ENCODE results near the gene CNTN1.

CNTN1 gene

DNA sequence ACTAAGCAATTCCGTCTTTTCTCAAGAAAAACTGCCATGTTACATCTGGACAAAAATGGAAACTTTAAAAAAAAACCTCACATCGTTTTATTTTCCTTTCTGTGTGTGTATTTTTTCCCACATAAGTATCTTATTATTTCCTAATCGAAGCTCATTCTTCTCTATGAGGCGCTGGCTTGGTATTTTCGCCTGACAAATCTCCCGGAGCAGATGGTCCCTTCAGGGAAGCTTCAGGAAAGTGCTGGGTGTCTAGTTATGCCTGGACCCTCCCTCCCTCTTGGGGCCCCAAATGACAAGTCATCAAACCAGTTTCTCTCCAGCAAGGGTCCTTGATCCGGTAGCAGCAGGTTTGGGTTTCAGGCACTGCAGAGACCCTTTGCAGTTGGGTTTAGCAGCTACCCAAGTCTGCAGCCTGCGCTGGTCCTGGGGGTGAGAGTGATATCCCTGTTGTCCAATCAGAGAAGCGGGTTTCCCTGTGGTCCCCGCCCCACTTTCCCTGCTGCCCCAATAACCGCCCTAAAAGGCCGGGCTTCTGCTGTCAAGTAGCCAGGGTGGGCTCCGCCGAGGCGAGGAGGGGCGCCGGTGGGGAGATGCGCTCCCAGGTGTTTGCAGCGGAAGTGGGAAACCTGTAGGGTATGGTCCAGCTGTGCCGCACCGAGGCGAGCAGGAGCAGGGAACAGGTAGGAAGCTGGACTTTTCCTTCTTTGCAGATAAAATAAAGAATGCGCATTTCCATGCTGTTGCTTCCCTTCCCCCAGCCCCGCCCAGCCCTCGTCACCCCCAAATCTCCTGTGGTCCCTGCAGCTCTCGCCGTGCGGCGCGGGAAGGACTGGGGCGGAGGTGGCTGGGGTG is at the start of gene CNTN1:
Gene CNTN1 (plus strand): TSS at position 527 of the 852 bp plus-strand sequence.
- DNase-seq (ENCODE audit: low spot score): no peak

DNA sequence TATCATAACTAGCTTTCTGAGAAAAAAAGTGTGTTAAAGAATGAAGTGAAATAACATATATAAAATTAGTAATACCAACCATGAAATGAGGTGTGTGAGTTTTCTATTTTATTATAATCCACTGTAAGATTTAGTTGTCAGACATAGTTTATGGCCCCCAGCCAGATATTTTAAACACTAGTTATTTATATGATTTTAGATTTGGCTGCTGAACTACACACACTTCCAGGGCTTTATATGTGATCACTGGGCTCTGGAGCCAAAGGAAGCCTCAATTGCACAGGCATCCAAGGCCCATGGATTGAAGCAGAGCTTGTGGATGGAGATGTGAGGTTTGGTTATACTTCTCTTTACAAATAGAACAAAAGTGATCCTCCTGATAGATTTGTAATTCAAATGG is 48.7 kb upstream of the CNTN1 start:
- no peak for DNase-seq (ENCODE audit: low spot score)

DNA sequence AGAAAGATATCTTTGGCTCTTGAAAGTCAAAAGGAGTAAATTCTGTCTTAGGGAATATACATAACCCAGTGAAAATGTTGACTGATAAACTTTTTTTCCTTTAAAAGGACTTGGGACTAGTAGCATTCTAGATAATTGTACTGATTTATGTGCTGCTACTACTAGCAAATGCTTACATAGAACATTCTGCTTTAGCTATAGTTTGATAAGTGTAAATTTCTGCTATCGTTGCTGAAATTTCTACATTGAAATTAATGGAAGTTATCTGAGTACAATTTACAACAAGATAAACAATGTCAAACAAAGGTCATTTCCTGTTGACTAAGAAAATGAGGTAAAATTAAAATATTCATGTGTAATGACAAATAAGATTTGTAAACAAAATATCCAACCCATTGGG is 48.3 kb upstream of the CNTN1 start:
- no peak for DNase-seq (ENCODE audit: low spot score)

DNA sequence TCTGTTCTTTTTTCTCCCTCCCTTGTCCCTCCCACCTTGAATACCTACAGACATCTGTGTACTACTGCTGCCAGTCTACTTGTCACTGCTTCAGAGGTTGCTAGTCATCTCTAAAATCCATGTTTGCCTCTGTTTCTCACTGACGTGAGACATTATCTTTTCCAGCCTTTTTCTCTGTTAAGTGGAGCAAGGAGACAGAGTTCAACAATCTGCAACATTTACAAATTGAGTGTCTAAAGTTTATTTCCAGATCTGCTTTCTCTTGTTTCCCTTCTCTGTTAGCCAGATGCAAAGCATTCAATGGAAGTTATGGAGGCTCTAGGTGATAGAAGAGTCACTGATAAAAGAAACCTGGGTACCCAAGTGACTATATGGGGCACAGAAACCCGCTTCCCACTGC is 47.5 kb upstream of the CNTN1 start:
- no peak for DNase-seq (ENCODE audit: low spot score)

DNA sequence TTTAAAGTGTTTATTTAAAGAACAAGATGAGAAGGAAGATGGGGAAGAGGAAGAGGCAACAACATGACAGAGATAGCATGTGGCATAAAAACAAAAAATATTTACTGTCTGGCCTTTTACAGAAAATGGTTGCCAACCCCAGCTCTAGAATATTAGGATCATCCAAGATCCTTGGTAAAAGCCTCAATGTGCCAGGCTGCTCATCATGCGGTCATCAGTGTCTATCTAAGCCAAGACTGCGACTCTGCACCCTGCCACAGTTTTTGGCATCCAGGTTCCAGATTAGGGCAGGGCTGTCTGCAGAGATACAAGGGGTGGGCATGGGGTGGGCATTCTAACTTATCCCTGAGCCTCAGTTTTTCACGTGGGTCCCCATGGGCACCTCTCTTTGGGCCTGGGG is 46.9 kb upstream of the CNTN1 start:
- no peak for DNase-seq (ENCODE audit: low spot score)

DNA sequence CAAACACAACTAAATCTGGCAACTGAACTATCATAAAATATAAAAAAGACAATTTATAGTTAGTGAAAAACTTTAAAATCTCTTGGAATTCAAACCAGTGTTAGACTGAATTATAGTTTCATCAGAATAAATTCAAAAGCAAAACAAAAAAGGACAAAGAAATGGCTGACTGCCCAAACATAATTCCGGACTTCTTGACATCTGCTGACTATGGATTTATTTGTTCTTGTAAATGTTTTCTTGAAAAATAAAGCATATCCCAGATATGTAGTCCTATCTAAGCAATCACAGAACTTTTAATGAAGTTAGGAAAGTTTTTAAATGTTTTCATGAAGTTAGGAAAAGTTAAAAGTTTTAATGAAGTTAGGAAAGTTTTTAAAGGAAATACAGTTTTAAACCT is 45.8 kb upstream of the CNTN1 start:
- DNase-seq (ENCODE audit: low spot score): no peak

DNA sequence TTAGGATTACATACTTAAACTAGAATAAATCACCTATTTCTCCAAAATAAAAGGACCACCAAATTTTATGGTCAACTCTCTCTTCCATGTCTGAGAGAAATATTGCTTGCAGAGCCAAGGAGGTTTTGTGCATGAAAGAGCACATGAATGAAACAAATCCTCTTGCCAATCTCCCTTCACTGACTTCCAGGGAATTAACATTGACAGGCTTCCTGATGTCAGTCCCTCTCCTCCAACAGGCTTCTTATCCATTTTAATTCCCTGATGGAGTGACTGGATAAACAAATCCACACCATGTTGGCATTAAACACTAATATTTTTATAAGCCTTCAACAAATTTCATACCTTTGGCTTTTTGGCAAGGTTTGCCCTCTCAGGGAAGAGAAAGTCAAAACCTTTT is 45.3 kb upstream of the CNTN1 start:
- no peak for DNase-seq (ENCODE audit: low spot score)

DNA sequence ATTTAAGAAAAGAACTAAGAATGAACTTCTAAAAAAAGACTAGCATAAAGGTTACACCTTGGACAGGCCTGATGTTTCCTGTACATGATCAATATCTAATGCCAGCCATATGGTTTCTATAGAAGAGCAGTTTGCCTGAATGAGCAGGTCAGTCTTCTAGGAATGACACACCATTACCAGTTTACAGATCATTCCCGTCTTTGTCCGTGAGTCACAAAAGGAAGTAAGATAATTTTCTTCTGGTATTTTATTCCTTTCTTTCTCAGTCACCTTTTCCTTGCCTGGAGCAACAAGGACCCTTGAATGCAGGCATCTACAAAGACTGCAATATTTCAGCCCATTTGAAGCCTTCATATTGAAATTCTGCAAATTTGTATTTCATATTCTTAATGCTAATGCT is 44.6 kb upstream of the CNTN1 start:
- DNase-seq (ENCODE audit: low spot score): no peak

DNA sequence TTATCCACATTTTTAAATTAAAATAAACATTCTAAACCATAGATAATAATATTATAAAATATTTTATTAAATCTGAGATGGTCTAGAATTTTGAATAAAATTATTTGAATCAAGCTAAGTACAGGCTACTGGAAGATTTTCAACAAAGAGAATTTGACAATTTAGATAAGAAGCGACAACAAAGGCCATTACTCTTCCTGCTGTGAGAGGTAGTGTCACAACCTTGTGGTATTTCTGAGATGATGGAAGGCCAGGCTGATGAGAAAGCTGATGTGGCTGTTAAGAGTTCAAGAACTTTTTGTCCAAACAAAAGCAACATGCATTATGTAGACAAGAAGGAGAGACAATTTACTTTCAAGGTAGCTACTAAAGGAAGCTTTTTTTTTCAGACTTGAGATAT is 43.7 kb upstream of the CNTN1 start:
- DNase-seq (ENCODE audit: low spot score): no peak

DNA sequence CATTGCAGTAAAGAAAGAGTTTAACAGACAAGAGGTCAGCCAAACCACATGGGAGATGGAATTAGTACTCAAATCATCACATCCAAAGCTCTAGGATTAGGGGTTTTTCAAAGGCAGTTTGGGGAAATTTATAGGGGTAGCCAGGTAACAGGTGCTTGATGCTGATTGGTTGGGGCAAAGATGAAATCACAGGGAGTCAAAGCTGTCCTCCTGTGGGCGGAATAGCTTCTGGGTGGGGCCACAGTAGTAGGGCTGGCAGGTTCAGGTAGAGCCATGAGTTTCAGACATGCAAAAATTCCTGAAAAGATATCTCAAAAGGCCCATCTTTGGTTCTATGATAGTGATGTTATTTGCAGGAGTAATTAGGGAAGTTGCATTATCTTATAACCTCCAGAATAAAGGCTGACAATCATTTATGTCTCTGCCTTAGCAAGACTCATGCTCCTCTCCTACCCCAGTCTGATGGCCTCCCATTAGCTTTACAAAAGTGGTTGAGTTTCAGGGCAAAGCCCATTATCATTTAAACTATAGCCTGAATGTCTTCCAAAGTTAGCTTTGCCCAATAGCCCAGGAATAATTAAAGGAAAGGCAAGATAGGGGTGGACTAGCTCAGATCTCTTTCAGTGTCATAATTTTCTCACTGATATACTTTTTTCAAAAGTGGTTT is 42.1 kb upstream of the CNTN1 start:
- no peak for DNase-seq (ENCODE audit: low spot score)

DNA sequence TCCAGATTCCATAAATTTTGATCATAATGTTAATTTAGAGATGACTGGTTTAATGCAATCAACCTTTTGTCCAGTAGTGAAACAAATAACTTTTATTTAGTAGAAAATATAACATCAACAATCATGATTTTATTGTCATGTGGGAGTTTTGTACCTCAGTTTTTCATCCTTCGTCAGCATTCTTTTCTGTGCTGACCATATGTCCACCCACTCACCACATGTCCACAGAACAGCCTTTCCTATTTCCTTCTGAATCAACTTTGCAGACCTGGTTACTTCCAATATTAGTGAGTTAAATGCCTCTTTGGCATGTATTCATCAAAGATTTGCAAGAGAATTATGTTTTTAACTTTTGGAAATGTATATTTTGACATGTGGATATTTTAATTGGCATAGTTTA is 36.8 kb upstream of the CNTN1 start:
- no peak for DNase-seq (ENCODE audit: low spot score)

DNA sequence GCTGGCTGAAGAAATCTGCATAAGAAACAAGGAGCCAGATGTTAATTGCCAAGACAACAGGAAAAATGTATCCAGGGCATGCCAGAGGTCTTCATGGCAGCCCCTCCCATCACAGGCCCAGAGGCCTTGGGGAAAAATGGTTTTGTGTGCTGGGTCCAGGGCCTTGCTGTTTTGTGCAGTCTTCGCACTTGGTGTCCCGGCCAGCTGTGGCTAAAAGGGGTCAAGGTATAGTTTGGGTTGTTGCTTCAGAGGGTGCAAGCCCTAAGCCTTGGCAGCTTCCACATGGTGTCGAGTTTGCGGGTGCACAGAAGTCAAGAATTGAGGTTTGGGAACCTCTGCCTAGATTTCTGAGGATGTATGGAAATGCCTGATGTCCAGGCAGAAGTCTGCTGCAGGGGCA is 29.9 kb upstream of the CNTN1 start:
- no peak for DNase-seq (ENCODE audit: low spot score)

DNA sequence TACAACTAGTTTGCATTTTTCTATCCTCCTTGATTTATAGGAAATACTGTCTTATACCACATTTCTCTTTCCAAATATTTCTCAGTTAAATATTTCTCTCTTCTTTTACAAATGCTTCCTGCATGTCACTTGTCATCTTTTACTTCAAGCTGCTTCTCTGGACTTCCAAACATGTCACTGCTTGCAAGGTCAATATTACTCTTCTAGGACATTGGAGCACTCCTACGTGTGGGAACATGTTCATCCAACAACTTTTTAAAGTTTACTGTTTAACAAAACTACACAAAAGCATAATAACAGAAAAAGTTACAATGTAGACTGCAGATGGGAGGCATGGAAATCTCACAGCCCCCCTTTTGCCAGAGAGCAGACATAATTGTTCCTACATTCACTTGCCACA is 28.5 kb upstream of the CNTN1 start:
- DNase-seq (ENCODE audit: low spot score): no peak

DNA sequence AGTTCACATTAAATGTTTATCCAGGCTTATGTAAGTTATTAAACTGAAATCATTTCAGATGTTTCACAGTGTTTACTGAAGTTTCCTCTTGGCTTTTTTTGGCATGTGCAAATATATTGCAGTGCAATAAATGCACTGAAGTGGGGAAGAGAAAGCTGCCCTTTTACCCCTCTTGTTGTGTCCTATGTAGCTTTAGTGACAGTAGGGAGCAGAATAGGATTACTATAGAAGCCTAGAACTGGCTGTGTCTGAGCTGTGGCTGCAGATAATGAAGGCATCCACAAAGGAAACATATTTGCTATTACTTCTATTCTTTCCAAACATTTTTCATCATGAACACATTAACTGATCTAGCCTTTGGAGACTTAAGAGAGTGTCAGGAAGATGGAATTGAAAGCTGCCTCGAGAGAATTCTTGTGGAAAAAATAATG is 24.1 kb upstream of the CNTN1 start:
- DNase-seq (ENCODE audit: low spot score): no peak

DNA sequence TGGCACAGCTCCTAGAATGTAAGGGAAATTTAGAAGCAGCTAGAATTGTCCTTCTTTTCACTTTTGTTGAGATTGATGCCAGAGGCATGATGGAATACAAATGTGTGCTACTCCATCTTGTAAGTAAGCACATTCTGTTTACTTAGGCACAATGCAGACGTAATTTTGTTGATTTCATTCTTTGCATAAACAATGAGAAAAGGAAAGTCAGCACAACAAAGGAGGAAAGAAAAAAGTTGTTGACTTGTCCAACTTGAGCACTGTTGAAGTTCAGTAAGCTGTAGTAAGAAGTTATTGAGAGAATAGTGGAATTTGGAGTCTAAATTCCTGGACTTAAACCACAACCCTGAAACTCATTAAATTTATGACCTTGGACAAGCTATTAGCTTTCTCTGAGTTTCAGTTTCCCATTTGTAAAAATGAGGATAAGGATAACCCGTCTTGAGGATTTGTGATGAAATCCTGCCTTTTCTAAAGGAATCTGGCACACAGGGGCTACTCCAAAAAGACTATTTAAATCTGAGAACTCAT is 19.4 kb upstream of the CNTN1 start:
- no peak for DNase-seq (ENCODE audit: low spot score)

DNA sequence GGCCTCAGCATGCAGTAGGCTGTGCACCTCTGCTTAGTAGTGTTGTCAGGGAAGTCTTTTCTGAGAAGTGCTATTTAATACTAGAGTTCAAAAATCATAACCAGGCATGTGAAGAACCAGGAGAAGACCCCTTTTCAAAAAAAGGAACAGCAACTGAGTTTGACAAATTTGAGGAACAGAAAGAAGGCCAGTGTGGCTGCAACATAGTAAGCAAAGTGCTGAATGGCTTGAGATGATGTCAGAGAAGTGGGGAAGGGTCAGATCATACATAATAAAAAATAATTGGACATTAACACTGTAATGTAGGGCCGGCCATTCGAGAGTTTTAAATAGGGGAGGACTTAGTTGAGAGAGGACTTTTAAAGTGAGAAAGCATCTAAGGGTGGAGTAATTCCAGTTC is 11.1 kb upstream of the CNTN1 start:
- DNase-seq (ENCODE audit: low spot score): no peak

DNA sequence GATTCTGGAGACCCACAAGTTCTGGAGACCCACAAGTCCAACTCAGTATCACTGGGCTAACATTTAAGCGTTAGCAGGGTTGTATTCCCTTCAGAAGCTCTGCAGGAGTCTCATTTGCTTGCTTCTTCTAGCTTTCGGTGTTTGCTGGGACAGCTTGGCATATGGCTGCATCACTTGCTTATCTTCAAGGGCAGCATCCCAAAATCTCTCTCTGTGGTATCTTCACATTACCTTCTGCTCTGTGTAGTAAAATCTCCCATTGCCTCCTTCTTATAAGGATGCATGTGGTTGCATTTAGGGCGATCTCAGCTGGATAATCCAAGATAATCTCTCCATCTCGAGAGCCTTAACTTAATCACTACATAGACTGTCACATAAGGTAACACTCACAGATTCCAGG is 7.3 kb upstream of the CNTN1 start:
- DNase-seq (ENCODE audit: low spot score): no peak

DNA sequence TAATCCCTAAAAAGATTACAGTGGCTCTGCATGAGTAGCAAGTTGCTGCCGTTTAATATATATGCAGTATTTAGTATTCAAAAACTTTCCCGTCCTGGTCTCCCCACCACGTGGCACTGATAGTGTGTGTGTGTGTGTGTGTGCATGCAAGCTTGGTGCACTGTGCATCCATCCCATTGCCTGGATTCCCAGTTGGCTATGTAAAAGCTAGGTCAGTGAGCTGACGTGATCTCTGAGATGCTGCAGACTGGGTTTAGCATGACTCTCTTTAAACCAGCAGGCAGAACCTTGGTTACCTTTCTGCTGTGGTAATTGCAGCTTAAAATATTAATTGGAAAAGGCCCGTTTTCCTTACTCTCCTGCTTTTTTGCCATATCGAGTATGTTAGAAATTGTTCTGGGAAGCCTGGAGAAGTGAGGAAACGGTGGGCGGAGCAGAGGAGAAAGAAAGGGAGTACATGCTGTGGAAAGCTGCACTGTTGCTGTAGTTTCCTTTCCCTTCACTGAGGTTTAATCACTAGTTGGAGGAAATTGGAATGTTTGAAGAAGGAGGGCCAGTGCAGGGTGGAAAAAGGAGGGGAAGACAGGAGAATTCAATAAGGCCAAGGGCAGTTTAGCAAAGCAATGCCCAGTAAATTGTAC is 4.0 kb upstream of the CNTN1 start:
- DNase-seq (ENCODE audit: low spot score): no peak

DNA sequence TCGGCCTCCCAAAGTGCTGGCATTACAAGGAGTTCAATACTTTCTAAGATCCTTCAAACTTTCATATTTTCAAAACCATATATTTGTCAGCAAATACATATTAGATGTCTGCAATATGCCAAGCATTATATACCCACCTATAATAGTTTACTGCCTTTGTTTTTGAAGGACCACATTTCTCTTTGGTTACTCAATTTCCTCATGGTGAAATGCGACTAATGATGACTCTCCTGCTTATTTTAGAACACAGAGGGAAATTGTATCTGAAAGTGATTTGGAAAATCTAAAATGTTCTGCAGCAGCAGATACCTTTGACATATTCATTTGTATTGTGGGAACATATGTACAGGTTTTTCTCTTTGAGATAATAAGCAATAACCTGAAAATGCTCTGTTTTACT is 2.7 kb upstream of the CNTN1 start:
- no peak for DNase-seq (ENCODE audit: low spot score)

DNA sequence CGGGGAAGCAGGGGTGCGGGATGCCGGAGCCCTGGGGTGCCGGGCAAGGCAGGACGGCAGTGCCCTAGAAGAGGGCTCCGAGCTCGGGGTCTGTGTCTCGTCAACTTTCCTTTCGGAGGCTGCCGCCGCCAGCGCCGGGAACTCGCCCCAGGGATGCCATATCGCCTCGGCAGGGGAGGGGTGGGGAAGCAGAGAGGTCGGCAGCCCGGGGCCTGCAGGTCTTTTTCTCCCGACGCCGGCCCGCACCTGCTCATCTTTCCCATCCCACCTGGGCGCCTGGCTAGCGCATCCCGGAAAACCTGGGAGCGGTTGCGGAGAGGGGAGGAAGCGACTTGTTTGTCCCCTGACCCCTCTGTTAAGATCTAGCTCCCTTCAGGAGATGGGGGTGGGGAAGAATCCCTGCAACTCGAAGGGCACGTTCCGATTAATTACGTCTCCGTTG is 547 bp downstream of the CNTN1 start:
- DNase-seq (ENCODE audit: low spot score): no peak

DNA sequence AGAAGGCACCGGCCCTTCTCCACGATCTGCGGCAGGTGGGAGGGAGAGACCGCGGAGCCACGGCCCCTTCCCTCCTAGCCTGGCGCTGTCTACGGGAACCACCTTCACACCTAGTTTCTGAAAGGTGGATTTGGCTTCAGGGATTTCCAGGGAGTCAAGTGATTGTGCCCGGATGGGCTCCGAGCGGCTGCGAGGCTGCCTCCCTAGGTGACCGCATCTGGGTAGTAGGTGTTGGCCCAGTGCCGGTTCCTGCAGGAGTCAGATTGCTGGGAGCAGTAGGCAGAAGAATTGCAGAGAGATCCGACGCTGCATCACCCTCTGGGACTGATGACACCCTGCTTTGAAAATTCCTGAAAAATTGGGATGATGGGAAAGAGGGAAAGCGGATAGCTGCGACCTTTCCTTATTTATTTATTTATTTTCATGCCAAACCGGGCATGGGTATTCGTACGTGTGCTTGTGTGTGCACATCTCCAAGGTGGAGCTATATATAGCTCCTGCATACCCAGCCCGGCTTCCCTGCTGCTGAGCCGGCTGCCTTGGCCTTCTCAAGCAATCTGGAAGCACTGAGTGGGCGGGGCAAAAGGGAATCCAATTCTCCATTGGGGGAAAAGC is 1.1 kb downstream of the CNTN1 start:
- no peak for DNase-seq (ENCODE audit: low spot score)

DNA sequence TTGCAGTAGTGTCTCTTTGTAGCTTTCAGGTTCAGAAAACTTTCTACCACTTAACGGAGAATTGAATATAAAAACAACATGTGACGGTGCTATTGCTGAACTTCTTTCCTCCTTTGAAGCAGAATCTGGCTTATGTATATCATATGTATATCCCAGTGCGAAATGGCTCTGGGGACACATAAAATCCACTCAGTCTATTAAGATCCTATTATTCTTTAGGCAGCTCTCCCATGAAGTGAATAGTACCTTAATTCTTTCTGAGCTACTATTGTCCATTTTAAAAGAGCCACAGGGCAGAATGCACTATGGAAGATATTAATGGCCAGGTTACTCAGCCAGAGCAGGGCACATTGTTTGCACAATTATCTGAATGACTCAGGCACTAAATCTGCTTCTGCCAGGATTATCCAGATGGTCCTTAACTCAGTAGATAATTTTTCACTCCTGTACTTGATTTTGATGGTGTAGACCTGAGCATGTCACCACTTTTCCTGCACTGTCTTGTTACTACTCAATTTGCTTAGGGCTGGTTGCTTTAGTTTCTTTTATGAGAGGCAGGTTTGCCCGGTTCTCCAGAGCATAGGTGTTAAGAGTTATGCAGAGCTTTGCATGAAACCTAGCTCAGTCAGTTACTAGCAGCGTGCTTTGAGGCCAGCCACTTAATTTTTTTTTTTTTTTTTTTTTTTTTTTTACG is 5.5 kb downstream of the CNTN1 start:
- DNase-seq (ENCODE audit: low spot score): no peak
